GM18499 (cell line): Measurements from ENCODE around the gene OCLN.
A peak's percentile ranks its signal among the peaks of the same experiment; 100 is the strongest.
"Not testable (repeated sequence)": the region's sequence is repeated elsewhere in the genome, so short reads cannot be mapped to it uniquely, and the experiment has no call there.

Experiments
- ATAC-seq: cut with Tn5 transposase; IDR thresholded peaks from one replicate; pipeline ENCODE4 v1.9.1; 2021; ENCODE audit warnings: moderate number of reproducible peaks; ENCODE audit not compliant: insufficient read depth, unreplicated experiment

Gene OCLN

GRCh38 chr5:69526660-69527059 lies 34.1 kb downstream of the OCLN start:
- no peak for ATAC-seq

GRCh38 chr5:69527128-69527770 lies 34.7 kb downstream of the OCLN start:
- no peak for ATAC-seq

DNA sequence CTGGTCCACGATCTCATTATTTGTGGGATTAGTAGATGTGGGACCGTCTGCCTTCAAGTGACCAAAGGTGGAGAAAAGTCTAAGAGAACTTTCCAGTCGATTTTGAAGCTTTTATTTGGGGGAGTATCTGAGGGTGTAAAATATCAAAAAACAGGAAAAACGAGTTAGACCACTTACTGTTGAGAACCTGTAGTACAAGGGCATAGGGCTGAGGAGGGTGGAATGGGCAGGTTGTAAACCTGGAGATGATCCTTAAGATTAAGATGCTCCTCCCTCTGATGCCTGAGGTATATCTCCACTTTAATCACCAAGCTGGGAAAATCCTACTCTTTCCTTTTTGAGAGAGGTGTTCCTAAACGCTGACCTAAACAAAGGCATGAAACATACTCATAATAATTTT lies 35.4 kb downstream of the OCLN start:
- no peak for ATAC-seq

- no peak for ATAC-seq
Measured at GRCh38 chr5:69528609-69529008, 36.0 kb downstream of the OCLN start.

- no peak for ATAC-seq
Measured at GRCh38 chr5:69530561-69531405, 38.2 kb downstream of the OCLN start.

DNA sequence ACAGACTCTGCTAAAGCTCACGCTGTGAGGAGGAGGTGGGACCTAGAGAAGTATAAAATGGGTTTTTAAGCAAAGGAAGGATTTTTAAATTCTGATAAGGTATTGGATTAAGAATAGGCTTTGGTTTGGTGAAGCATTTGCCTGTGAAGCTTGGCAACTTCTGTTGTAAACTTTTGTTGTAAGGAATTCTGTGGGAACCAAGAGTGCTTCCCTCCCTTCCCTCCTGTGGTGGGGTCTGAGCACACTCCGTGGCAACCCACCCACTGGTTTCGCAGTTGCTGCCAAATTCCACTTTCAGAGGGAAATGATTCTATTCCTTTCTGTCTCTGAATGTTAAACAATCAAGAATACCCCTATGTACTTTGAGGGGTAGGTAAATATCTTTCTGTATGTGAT lies 38.8 kb downstream of the OCLN start:
- ATAC-seq: no peak

GRCh38 chr5:69537911-69538310 lies 45.3 kb downstream of the OCLN start:
- ATAC-seq: not testable (repeated sequence)

GRCh38 chr5:69538735-69539134 lies 46.1 kb downstream of the OCLN start:
- not testable (repeated sequence) for ATAC-seq

DNA sequence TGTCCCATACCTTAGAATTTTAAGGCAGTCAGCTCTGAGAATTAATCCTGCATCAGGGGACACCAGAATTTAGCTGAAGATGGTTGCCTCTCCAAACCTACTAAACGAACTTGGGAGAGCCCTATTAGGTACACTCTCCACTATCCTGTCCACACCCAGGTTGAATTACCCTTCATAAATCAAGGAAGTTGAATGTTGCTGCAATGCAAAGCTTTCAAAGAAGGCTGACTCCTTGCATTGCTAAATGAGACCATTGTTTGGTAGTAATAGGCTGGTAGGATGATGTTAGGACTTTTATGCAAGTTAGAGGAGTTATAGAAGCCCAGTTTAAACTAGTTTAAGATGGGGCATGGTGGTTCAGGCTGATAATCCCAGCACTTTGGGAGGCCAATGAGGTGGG lies 48.8 kb downstream of the OCLN start:
- not testable (repeated sequence) for ATAC-seq

DNA sequence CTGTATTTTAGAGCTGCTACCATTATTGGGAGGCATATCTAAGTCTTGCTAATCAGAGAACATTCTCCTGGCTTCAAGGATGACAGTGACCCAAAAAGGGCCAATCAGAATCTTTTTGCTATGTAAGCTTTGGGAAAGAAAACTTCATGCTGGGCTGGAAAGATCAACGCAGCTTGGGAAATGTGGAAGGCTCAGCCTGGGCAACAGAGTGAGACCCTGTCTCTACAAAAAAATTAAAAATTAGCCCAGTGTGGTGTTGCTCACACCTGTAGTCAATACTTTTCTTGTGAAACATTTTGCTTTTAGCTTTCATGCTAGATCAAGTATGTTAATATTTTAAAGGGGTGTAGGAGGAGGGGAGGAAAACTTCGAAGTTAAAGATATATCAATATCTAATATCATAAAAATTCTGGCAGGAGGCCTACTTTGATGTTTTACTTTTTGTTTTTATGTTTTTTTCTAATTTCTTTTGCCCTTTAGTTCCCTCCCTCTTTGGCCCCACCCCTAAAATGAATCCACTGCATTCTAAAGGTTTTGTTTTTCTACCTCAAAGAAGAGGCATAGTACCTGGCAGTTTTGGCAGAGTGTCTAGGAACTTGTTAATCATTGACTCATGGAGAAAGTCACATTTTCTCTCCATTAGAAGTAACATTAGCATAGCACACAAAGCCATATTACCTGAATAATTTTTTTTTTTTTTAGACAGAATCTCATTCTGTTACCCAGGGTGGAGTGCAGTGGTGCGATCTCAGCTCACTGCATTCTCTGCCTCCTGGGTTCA lies 50.4 kb downstream of the OCLN start:
- ATAC-seq: not testable (repeated sequence)

- not testable (repeated sequence) for ATAC-seq
Measured at GRCh38 chr5:69544602-69545001, 52.0 kb downstream of the OCLN start.

DNA sequence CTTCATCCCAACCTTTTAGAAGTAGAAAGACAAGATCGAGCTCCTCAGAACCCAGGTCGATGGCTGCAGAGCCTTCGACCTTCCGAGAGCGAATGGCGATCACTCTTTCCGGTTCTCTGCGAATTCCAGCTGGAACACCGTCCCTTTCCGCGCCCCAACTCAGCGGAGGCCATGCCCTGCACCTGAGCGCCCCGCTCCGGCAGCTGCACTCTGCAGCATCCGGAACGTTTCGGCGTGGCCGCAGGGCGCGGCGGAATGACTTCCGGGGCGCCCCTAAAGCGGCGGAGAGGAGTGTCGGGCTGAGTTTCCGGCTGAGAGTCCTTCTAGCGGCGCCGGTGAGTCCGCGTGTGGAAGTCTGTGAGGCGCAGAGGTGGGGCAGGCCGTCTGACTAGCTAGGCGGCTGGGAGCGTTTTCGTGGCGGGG lies 67.3 kb downstream of the OCLN start, which contains the start of gene GTF2H2C:
GTF2H2C (plus strand) TSS at position 284 of the 423 bp plus-strand sequence. CDS start 4,942 bp downstream, outside the sequence.
- peak; percentile 76 for ATAC-seq

DNA sequence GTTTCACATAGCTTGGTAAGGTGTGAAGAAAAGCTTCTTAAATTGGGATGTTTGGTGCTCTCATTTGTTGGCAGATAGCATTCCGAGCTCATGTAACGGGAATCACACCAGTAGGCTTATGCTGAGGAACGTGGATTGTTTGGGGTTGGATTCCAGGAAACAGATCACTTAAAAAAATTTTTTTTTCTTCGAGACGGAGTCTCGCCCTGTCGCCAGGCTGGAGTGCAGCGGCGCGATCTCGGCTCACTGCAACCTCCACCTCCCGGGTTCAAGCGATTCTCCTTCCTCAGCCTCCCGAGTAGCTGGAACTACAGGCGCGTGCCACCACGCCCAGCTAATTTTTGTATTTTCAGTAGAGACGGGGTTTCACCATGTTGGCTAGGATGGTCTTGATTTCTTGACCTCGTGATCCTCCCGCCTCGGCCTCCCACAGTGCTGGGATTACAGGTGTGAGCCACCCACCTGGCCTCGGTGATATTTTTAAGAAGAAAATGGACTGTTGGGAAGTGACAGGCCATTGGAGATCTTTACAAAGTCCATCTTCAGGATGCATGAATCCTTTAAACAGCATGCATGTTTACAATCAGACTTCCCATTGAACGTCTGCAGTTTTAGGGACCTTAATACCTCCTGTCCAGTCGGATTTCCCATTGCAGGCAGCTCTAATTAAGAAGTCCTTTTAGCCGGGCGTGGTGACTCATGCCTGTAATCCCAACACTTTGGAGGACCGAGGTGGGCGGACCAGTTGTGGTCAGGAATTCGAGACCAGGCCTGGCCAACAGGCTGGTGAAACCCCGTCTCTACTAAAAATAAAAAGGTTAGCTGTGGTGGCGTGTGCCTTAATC lies 68.2 kb downstream of the OCLN start:
- ATAC-seq: peak; percentile 16

GRCh38 chr5:69566172-69566571 lies 73.6 kb downstream of the OCLN start:
- ATAC-seq: not testable (repeated sequence)

DNA sequence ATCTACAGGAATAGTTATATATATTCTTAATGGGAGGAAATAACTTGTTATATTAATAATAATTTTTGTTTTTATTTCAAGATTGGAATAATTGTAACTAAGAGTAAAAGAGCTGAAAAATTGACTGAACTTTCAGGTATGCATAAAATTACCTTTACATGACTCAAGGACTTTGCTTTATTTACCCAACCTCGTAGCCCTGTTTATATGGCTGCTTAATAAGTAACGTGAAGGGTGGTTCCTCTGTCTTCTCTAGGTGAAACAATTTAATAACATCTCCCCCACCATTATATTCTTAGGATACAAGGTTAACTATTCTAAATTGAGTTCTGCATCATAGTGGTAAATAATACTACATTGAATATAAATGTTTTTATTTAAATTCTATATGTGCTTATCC lies 75.5 kb downstream of the OCLN start:
- ATAC-seq: not testable (repeated sequence)

GRCh38 chr5:69583356-69583755 lies 90.8 kb downstream of the OCLN start:
- not testable (repeated sequence) for ATAC-seq

- ATAC-seq: not testable (repeated sequence)
Measured at GRCh38 chr5:69596114-69596840, 103.7 kb downstream of the OCLN start.

DNA sequence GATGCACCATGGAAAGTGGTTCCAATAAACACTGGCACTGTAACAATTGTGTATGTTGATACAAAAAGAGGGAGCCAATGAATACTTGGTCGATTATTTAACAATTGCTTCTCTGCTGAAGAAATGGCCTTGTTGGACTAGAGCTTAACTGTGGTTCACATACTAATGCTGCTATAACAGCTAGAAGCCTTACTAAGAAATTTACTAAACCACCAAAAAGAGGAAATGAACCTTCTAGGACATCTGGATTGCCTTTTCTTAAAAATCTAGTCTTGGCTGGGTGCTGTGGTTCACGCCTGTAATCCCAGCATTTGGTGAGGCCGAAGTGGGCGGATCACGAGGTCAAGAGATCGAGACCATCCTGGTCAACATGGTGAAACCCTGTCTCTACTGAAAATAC lies 109.4 kb downstream of the OCLN start:
- peak; percentile 89 for ATAC-seq

DNA sequence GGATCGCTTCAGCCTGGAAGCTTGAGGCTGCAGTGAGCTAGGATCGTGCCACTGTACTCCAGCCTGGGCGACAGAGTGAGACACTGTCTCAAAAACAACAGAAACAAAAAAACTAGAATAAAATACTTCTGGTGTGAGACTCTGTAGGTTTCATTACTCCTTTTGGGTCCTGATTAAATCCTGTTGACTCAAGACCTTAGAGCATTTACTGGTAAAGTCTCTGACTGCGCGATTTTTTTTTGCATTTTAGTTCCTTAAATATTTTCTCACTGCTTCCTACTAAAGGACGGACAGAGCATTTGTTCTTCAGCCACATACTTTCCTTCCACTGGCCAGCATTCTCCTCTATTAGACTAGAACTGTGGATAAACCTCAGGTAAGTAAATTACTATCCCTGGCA lies 114.2 kb downstream of the OCLN start:
- ATAC-seq: not testable (repeated sequence)
